HepG2 (cell line): ENCODE data around the gene PRCD. TPM values are rescaled to one million over a fixed set of nuclear protein-coding genes. Genes with fewer than 3 reads are reported as not detected.

Experiments used
- CREB1 ChIP-seq, 2 experiments: fragments of 450-650 bp in 1 of 2; IDR thresholded peaks; 2 replicates each; pipeline ENCODE4 v1.6.1; 2016 to 2017; ENCODE audit warnings: control low read depth in 1 of 2, mild to moderate bottlenecking in 1 of 2, missing compliant biosample characterization in 1 of 2, missing genetic modification characterization in 1 of 2
- KLF16 ChIP-seq, 2 experiments: sonication (generic) in 1 of 2; formaldehyde crosslinking in 1 of 2; IDR thresholded peaks; 2 replicates each; pipeline versions ENCODE4 v1.6.1 to v1.8.0; 2016 to 2023; ENCODE audit warnings: missing genetic modification reagents in 2 of 2, missing compliant biosample characterization in 1 of 2
- RBM39 ChIP-seq: fragments of 200-400 bp; formaldehyde crosslinking; IDR thresholded peaks from one replicate; pipeline ENCODE4 v1.6.1; 2018; ENCODE audit warnings: antibody characterized with exemption, mild to moderate bottlenecking, low read depth, low read length; ENCODE audit not compliant: poor library complexity, severe bottlenecking
- RCOR2 ChIP-seq: IDR thresholded peaks from 2 replicates; pipeline ENCODE4 v1.6.1; 2016; ENCODE audit warnings: missing biosample characterization, missing genetic modification reagents
- RXRB ChIP-seq: IDR thresholded peaks from 2 replicates; pipeline ENCODE4 v1.6.1; 2016; ENCODE audit warnings: borderline replicate concordance, missing genetic modification reagents, missing compliant biosample characterization
- TP53 ChIP-seq: sonication (generic); formaldehyde crosslinking; conservative IDR thresholded peaks from 2 replicates; pipeline ENCODE4 v1.4.0; 2020; ENCODE audit warnings: missing genetic modification reagents
- ZBTB39 ChIP-seq: sonication (generic); formaldehyde crosslinking; IDR thresholded peaks from 2 replicates; pipeline ENCODE4 v1.5.0; 2020; ENCODE audit warnings: missing genetic modification reagents
- ZBTB7B ChIP-seq: sonication (generic); formaldehyde crosslinking; IDR thresholded peaks from 2 replicates; pipeline ENCODE4 v1.4.0; 2020; ENCODE audit warnings: missing genetic modification reagents
- ZNF329 ChIP-seq: sonication (generic); formaldehyde crosslinking; IDR thresholded peaks from 2 replicates; pipeline ENCODE4 v1.9.0; 2021; ENCODE audit warnings: low read depth, mild to moderate bottlenecking, missing genetic modification reagents
- polyA plus RNA-seq, 8 experiments: library from polyadenylated mRNA; depleted of rRNA in 3 of 8; stranded (reverse) in 7 of 8; unstranded in 1 of 8; fragments of >200 nt; fragmentation: Illumina TruSeq in 4 of 8; extraction: Trizol in 4 of 8; gene quantifications; 2 replicates each; pipeline versions ENCODE4 v1.2.1 to v1.2.3, GENCODE V29; 2011 to 2016; ENCODE audit warnings: low read depth in 4 of 8, missing spikeins in 1 of 8, mixed read lengths in 1 of 8; ENCODE audit not compliant: insufficient read depth in 1 of 8
- total RNA-seq, 5 experiments: library from RNA; depleted of rRNA; stranded (reverse); fragments of >200 nt; fragmentation: Illumina TruSeq; extraction: Trizol; gene quantifications; 2 replicates each; pipeline ENCODE4 v1.2.3, GENCODE V29; 2016; ENCODE audit warnings: low read depth in 1 of 5
- TF ChIP-seq, protein P1 (sequence below): sonication (generic); formaldehyde crosslinking; IDR thresholded peaks from 2 replicates; pipeline ENCODE4 v1.4.0; 2020; ENCODE audit warnings: missing genetic modification reagents, mild to moderate bottlenecking, borderline replicate concordance
- TF ChIP-seq, protein P2 (sequence below): sonication (generic); formaldehyde crosslinking; IDR thresholded peaks from 2 replicates; pipeline ENCODE4 v1.8.0; 2022; ENCODE audit warnings: mild to moderate bottlenecking, missing genetic modification reagents, moderate library complexity
- TF ChIP-seq, protein P3 (sequence below): sonication (generic); formaldehyde crosslinking; IDR thresholded peaks from 2 replicates; pipeline ENCODE4 v1.8.0; 2022; ENCODE audit warnings: mild to moderate bottlenecking, missing genetic modification reagents, borderline replicate concordance
- TF ChIP-seq, protein P4 (sequence below): IDR thresholded peaks from 2 replicates; pipeline ENCODE4 v1.6.1; 2016; ENCODE audit warnings: mild to moderate bottlenecking

Gene PRCD
- total and polyA plus RNA-seq, 2 of the 13 experiments (the other 11 are each of a cell fraction or from before 2014, with no cell fraction given), result 0.51 TPM; not detected in 1

- TF ChIP-seq, protein P1, sequence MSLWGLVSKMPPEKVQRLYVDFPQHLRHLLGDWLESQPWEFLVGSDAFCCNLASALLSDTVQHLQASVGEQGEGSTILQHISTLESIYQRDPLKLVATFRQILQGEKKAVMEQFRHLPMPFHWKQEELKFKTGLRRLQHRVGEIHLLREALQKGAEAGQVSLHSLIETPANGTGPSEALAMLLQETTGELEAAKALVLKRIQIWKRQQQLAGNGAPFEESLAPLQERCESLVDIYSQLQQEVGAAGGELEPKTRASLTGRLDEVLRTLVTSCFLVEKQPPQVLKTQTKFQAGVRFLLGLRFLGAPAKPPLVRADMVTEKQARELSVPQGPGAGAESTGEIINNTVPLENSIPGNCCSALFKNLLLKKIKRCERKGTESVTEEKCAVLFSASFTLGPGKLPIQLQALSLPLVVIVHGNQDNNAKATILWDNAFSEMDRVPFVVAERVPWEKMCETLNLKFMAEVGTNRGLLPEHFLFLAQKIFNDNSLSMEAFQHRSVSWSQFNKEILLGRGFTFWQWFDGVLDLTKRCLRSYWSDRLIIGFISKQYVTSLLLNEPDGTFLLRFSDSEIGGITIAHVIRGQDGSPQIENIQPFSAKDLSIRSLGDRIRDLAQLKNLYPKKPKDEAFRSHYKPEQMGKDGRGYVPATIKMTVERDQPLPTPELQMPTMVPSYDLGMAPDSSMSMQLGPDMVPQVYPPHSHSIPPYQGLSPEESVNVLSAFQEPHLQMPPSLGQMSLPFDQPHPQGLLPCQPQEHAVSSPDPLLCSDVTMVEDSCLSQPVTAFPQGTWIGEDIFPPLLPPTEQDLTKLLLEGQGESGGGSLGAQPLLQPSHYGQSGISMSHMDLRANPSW (CRISPR knock-in tag), result no peak
- TF ChIP-seq RBM39 (no peak), KLF16 (CRISPR knock-in tag; IDR thresholded peaks at IDR 0.05) (0 out of 4 replicates have a peak, but pooled peaks of 1 of the 2 experiments have one; percentile 35), TP53 (CRISPR knock-in tag) (no peak), RXRB (CRISPR knock-in tag) (peak; percentile 68; the same call in 1 of the 2 replicates), CREB1 (IDR thresholded peaks at IDR 0.05) (no peak), CREB1 (CRISPR knock-in tag; IDR thresholded peaks at IDR 0.05) (no peak), ZBTB39 (no peak), ZBTB7B (peak; percentile 40; the same call in 1 of the 2 replicates), ZNF329 (CRISPR knock-in tag) (no peak), RCOR2 (CRISPR knock-in tag) (no peak)
- TF ChIP-seq, protein P2, sequence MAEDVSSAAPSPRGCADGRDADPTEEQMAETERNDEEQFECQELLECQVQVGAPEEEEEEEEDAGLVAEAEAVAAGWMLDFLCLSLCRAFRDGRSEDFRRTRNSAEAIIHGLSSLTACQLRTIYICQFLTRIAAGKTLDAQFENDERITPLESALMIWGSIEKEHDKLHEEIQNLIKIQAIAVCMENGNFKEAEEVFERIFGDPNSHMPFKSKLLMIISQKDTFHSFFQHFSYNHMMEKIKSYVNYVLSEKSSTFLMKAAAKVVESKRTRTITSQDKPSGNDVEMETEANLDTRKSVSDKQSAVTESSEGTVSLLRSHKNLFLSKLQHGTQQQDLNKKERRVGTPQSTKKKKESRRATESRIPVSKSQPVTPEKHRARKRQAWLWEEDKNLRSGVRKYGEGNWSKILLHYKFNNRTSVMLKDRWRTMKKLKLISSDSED, result no peak
- TF ChIP-seq, protein P3, sequence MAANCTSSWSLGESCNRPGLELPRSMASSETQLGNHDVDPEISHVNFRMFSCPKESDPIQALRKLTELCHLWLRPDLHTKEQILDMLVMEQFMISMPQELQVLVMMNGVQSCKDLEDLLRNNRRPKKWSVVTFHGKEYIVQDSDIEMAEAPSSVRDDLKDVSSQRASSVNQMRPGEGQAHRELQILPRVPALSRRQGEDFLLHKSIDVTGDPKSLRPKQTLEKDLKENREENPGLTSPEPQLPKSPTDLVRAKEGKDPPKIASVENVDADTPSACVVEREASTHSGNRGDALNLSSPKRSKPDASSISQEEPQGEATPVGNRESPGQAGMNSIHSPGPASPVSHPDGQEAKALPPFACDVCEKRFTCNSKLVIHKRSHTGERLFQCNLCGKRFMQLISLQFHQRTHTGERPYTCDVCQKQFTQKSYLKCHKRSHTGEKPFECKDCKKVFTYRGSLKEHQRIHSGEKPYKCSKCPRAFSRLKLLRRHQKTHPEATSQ (CRISPR knock-in tag), result 0 out of 2 replicates have a peak, but pooled peaks have one; percentile 42
- TF ChIP-seq, protein P4, sequence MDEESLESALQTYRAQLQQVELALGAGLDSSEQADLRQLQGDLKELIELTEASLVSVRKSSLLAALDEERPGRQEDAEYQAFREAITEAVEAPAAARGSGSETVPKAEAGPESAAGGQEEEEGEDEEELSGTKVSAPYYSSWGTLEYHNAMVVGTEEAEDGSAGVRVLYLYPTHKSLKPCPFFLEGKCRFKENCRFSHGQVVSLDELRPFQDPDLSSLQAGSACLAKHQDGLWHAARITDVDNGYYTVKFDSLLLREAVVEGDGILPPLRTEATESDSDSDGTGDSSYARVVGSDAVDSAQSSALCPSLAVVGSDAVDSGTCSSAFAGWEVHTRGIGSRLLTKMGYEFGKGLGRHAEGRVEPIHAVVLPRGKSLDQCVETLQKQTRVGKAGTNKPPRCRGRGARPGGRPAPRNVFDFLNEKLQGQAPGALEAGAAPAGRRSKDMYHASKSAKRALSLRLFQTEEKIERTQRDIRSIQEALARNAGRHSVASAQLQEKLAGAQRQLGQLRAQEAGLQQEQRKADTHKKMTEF (CRISPR knock-in tag), result no peak
Measured at GRCh38 chr17:76567634-76568432, 28.0 kb downstream of the PRCD start (continued).
